LNCaP clone FGC (cell line): ENCODE data around the gene LRRC55.

Experiments used
- DNase-seq: peaks from one replicate; pipeline ENCODE4 v3.0.0-alpha.2; 2011; ENCODE audit warnings: low read depth
- H3K4me3 ChIP-seq: 2 replicates; pipeline ENCODE4 v1.5.1; 2011; ENCODE audit warnings: mild to moderate bottlenecking, low read depth, low read length, control low read depth
- CTCF ChIP-seq: IDR thresholded peaks from 2 replicates; pipeline ENCODE4 v1.5.1; 2012; ENCODE audit warnings: mild to moderate bottlenecking; ENCODE audit not compliant: control insufficient read depth, insufficient read depth; ENCODE audit errors: extremely low read depth

Gene LRRC55

DNA sequence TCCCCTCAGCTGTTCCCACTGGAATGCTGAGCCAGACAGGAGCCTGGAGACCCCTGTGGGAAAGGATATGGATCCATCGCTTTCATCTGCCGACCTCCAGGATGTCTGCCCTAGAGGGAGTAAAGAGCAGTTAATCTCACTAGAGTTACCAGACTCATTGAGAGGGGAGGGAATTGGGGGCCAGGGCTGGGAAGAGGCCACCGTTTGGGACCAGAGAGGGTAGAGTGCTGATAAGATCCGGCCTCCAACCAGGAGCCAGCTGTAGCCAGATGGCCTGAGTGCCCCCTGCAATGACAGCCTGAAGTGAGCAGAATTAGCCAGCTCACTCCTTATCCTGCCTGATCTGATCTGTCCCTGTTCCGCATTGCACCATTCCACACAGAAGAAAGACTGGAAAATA, 59.0 kb downstream of the LRRC55 start:
- H3K4me3 ChIP-seq = no peak overlapping the region
- DNase-seq = no peak
- TF ChIP-seq CTCF = no peak
